Measurements from ENCODE around the gene MCF2L2.

The MCF2L2 gene

GRCh38 chr3:183317886-183318865, 110.2 kb downstream of the MCF2L2 start:
- POLR2A ChIA-PET: no interaction called here
- DNase-seq (ENCODE audit: extremely low spot score): no peak
- no peak for TF ChIP-seq CTCF (IDR thresholded peaks at IDR 0.05; ENCODE audit: control extremely low read depth, extremely low read depth, low read depth, missing control alignments)
- CTCF ChIA-PET: interaction anchor here (1.0 to 1.4 kb wide), 2 partner anchors 14 to 19 kb away, joined by 3 to 4 read pairs; no protein-coding TSS in a partner anchor

- no peak for TF ChIP-seq CTCF (IDR thresholded peaks at IDR 0.05; ENCODE audit: control extremely low read depth, extremely low read depth, low read depth, missing control alignments)
- no peak for DNase-seq (ENCODE audit: extremely low spot score)
- POLR2A ChIA-PET: no interaction called here
- CTCF ChIA-PET: interaction anchor here (1.4 kb wide), 1 partner anchor 19 kb away, joined by 4 read pairs; no protein-coding TSS in a partner anchor
Measured at GRCh38 chr3:183317271-183317670, 111.1 kb downstream of the MCF2L2 start.

DNA sequence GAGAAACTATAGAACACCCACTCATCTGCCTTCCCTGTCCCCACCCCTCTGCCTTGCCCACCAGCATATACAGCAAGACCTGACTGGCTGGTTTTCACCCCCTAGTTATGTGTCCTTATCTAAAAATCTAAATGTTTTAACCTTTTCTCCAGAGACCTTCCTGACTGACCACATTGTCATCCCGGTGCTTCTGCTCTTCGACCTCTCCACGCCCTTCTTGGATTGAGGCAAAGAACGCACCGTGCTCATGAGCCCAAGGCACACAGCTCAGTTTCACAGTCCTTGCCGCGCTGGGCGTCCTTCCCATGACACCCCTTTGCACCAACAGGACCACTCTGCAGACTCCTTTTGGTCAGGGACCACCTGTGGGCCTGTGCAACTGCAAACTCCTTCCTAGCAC, 112.7 kb downstream of the MCF2L2 start:
- DNase-seq (ENCODE audit: extremely low spot score): no peak
- TF ChIP-seq CTCF (IDR thresholded peaks at IDR 0.05; ENCODE audit: control extremely low read depth, extremely low read depth, low read depth, missing control alignments): no peak
- ChIA-PET CTCF (no interaction called here), POLR2A (no interaction called here)

GRCh38 chr3:183313764-183314163, 114.7 kb downstream of the MCF2L2 start:
- ChIA-PET CTCF (interaction anchor here (1.0 kb wide), 1 partner anchor 10 kb away, joined by 3 read pairs; no protein-coding TSS in a partner anchor), POLR2A (no interaction called here)
- TF ChIP-seq CTCF (IDR thresholded peaks at IDR 0.05; ENCODE audit: control extremely low read depth, extremely low read depth, low read depth, missing control alignments): no peak
- no peak for DNase-seq (ENCODE audit: extremely low spot score)

GRCh38 chr3:183313351-183313750, 115.1 kb downstream of the MCF2L2 start:
- TF ChIP-seq CTCF (IDR thresholded peaks at IDR 0.05; ENCODE audit: control extremely low read depth, extremely low read depth, low read depth, missing control alignments): no peak
- ChIA-PET POLR2A (no interaction called here), CTCF (interaction anchor here (1.0 kb wide), 1 partner anchor 10 kb away, joined by 3 read pairs; no protein-coding TSS in a partner anchor)
- no peak for DNase-seq (ENCODE audit: extremely low spot score)

DNA sequence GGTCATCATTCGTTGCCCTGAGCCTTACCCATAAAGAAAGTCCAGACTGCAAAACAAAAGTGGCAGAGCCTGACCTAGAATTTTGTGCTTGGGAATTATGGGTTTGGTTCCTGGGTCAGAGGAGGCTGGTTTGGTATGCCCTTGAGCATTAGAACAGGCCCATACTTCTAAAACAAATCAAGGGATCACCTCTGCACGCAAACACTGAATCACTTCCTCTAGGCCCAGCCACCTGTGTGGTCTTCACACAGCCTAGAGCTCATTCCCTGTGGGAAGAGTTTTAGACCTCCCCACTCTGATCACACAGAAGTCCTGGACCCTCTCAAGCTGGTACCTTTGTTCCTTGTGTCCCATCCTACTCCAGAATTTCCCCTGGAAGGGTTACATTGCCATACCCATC, 116.0 kb downstream of the MCF2L2 start:
- POLR2A ChIA-PET: no interaction called here
- DNase-seq (ENCODE audit: extremely low spot score): no peak
- CTCF ChIA-PET: interaction anchor here (2.2 kb wide), 1 partner anchor 10 kb away, joined by 9 read pairs; no protein-coding TSS in a partner anchor
- no peak for TF ChIP-seq CTCF (IDR thresholded peaks at IDR 0.05; ENCODE audit: control extremely low read depth, extremely low read depth, low read depth, missing control alignments)
